Endothelial cell of umbilical vein (primary cell): ENCODE measurements around the gene NQO1. TPM values are rescaled to one million over a fixed set of nuclear protein-coding genes. Genes with fewer than 3 reads are reported as not detected.

ENCODE experiments used
- BruUV-seq: library from RNA; stranded (reverse); fragments of 400-500 nt; replicated peaks from 2 replicates; lab custom pipeline; 2021; lab: Mats Ljungman, UMichigan
- CTCF ChIA-PET: fragments of 300-600, 350-600 bp; sonication (Branson Sonifier 250); formaldehyde crosslinking; loops from one replicate; lab custom pipeline; 2021; ENCODE audit warnings: antibody characterized with exemption, inconsistent platforms; lab: Charles Lee
- POLR2A ChIA-PET: fragments of 300-600, 350-600 bp; sonication (Branson Sonifier 250); formaldehyde crosslinking; loops from one replicate; lab custom pipeline; 2021; ENCODE audit warnings: antibody characterized with exemption, inconsistent platforms; lab: Charles Lee
- DNase-seq: peaks from one replicate; pipeline ENCODE4 v3.0.0-alpha.2; 2011; ENCODE audit warnings: low read depth, low spot score
- FAIRE-seq: peaks from 2 replicates; lab custom pipeline; 2011; peaks lifted over from hg19 to GRCh38; lab: Jason Lieb, UNC
- H2AFZ ChIP-seq: 2 replicates; pipeline ENCODE4 v1.6.0; 2012; ENCODE audit warnings: low read depth, low read length, control low read depth, inconsistent platforms
- H3K27ac ChIP-seq: 2 replicates; pipeline ENCODE4 v1.5.1; 2011; ENCODE audit warnings: low read depth, mild to moderate bottlenecking, control low read depth, low read length, moderate library complexity; ENCODE audit not compliant: insufficient read depth
- H3K27me3 ChIP-seq, 2 experiments: 2 replicates each; pipeline versions ENCODE4 v1.6.0 to v1.6.1; 2011; ENCODE audit warnings: low read length in 2 of 2, mixed read lengths in 1 of 2; ENCODE audit not compliant: control insufficient read depth in 2 of 2, insufficient read depth in 2 of 2
- H3K36me3 ChIP-seq, 2 experiments: 2 replicates in 1 of 2; 3 replicates in 1 of 2; pipeline ENCODE4 v1.5.1; 2011; ENCODE audit warnings: low read length in 2 of 2, mild to moderate bottlenecking in 1 of 2, moderate library complexity in 1 of 2; ENCODE audit not compliant: control insufficient read depth in 2 of 2, insufficient read depth in 2 of 2; ENCODE audit errors: extremely low read depth in 1 of 2
- H3K4me1 ChIP-seq: 3 replicates; pipeline ENCODE4 v1.5.1; 2011; ENCODE audit warnings: mild to moderate bottlenecking, low read length; ENCODE audit not compliant: control insufficient read depth, insufficient read depth; ENCODE audit errors: extremely low read depth
- H3K4me2 ChIP-seq: 2 replicates; pipeline ENCODE4 v1.6.1; 2011; ENCODE audit warnings: low read length, control low read depth, mixed read lengths; ENCODE audit not compliant: insufficient read depth
- H3K4me3 ChIP-seq, 3 experiments: fragments of 200-600 bp in 1 of 3; sonication (generic), shearing (Covaris generic) in 1 of 3; replicated peaks in 1 of 3; 2 replicates each; pipeline ENCODE4 v1.5.1; 2011 to 2016; ENCODE audit warnings: control low read depth in 3 of 3, low read length in 3 of 3, mild to moderate bottlenecking in 2 of 3, inconsistent platforms in 1 of 3, low read depth in 1 of 3, moderate library complexity in 1 of 3; ENCODE audit not compliant: insufficient read depth in 1 of 3
- H3K79me2 ChIP-seq: 2 replicates; pipeline ENCODE4 v1.6.0; 2012; ENCODE audit warnings: low read length, inconsistent platforms; ENCODE audit not compliant: control insufficient read depth, insufficient read depth
- H3K9ac ChIP-seq: replicated peaks from 2 replicates; pipeline ENCODE3; 2011; ENCODE audit warnings: low read length, control low read depth; ENCODE audit not compliant: insufficient read depth; ENCODE audit errors: extremely low read depth
- H3K9me1 ChIP-seq: replicated peaks from 3 replicates; pipeline ENCODE4 v1.6.0; 2011; ENCODE audit warnings: mild to moderate bottlenecking, low read length; ENCODE audit not compliant: control insufficient read depth, insufficient read depth; ENCODE audit errors: extremely low read depth
- H3K9me3 ChIP-seq: replicated peaks from 2 replicates; pipeline ENCODE4 v1.5.1; 2012; ENCODE audit warnings: low read length, inconsistent platforms; ENCODE audit not compliant: control insufficient read depth, insufficient read depth
- H4K20me1 ChIP-seq: replicated peaks from 2 replicates; pipeline ENCODE3; 2011; ENCODE audit warnings: mild to moderate bottlenecking, low read length; ENCODE audit not compliant: control insufficient read depth, insufficient read depth; ENCODE audit errors: extremely low read depth
- CTCF ChIP-seq, 2 donors: IDR thresholded peaks; 1 replicate in 1 of 2; 2 replicates in 1 of 2; pipeline ENCODE4 v1.5.1; 2011; ENCODE audit warnings: low read length in 2 of 2, mild to moderate bottlenecking in 2 of 2, moderate library complexity in 2 of 2, control low read depth in 1 of 2, inconsistent platforms in 1 of 2, low read depth in 1 of 2; ENCODE audit not compliant: insufficient read depth in 1 of 2; ENCODE audit errors: extremely low read depth in 1 of 2
- EZH2 ChIP-seq: IDR thresholded peaks from 2 replicates; pipeline ENCODE4 v1.6.1; 2012; ENCODE audit warnings: borderline replicate concordance, low read depth, mild to moderate bottlenecking, moderate library complexity, low read length, inconsistent platforms; ENCODE audit not compliant: severe bottlenecking
- FOS ChIP-seq: IDR thresholded peaks from 2 replicates; pipeline ENCODE4 v1.6.1; 2011; ENCODE audit warnings: mild to moderate bottlenecking, low read length, moderate library complexity, borderline replicate concordance; ENCODE audit not compliant: insufficient read depth
- GATA2 ChIP-seq: IDR thresholded peaks from 2 replicates; pipeline ENCODE4 v1.7.0; 2011; ENCODE audit warnings: low read depth, mild to moderate bottlenecking, moderate library complexity, mixed read lengths, low read length; ENCODE audit not compliant: insufficient read length, insufficient read depth
- JUN ChIP-seq: IDR thresholded peaks from 2 replicates; pipeline ENCODE4 v1.6.1; 2011; ENCODE audit warnings: borderline replicate concordance, low read depth; ENCODE audit not compliant: insufficient read length, insufficient read depth
- MAX ChIP-seq: IDR thresholded peaks from 2 replicates; pipeline ENCODE4 v1.6.1; 2011; ENCODE audit not compliant: insufficient read depth, insufficient read length
- MYC ChIP-seq: IDR thresholded peaks from one replicate; pipeline ENCODE4 v1.6.1; 2011; ENCODE audit warnings: mild to moderate bottlenecking, low read depth, low read length
- POLR2A ChIP-seq: IDR thresholded peaks from 2 replicates; pipeline ENCODE4 v1.6.1; 2012; ENCODE audit warnings: low read depth, mild to moderate bottlenecking, control low read depth, low read length
- POLR2AphosphoS5 ChIP-seq: IDR thresholded peaks from 2 replicates; pipeline ENCODE4 v1.6.1; 2012; ENCODE audit warnings: low read depth, mild to moderate bottlenecking, control low read depth, low read length, moderate library complexity; ENCODE audit not compliant: insufficient read depth
- dilution Hi-C: fragments of 300-500 bp; cut with MboI; formaldehyde crosslinking; loops from one replicate; pipeline ENCODE4 v1.15.0; 2019; ENCODE audit warnings: low sequenced_read_pairs; ENCODE audit not compliant: extremely low pct_ligation_motif_present
- intact Hi-C: fragments of 100-400 bp; cut with micrococcal nuclease; formaldehyde crosslinking; loops from one replicate; pipeline ENCODE4 v1.10.0; 2022
- polyA plus RNA-seq, 4 experiments: library from polyadenylated mRNA; depleted of rRNA in 3 of 4; stranded (reverse) in 3 of 4; unstranded in 1 of 4; fragments of >200 nt; gene quantifications; 2 replicates each; pipeline versions ENCODE4 v1.2.1 to v1.2.3, GENCODE V29; 2011 to 2012; ENCODE audit warnings: missing spikeins in 1 of 4
- total RNA-seq: library from RNA; stranded (reverse); gene quantifications from 2 replicates; pipeline ENCODE4 v1.2.3, GENCODE V29; 2021

NQO1 gene
- total and polyA plus RNA-seq, 2 donors (not counting 3 experiments of a cell fraction or from before 2014, with no cell fraction given): 257 to 345 TPM

GRCh38 chr16:69724981-69725479 lies 1.3 kb downstream of the NQO1 start:
- Histone ChIP-seq H4K20me1 (no peaks in the 10 kb centered on the region), H2AFZ (no peak overlapping the region), H3K9me1 (no peaks in the 10 kb centered on the region), H3K36me3 (peaks cover 0 to 9% of the 10 kb centered on the region in 2 experiments), H3K4me1 (peaks cover 36% of the 10 kb centered on the region), H3K79me2 (peaks cover 60% of the 10 kb centered on the region), H3K4me3 (peak overlapping the region; percentile 1 to 55 (median 37)), H3K27ac (peak overlapping the region; percentile 8), H3K9ac (peak overlapping the region; percentile 4), H3K27me3 (no peaks in the 10 kb centered on the region), H3K9me3 (no peaks in the 10 kb centered on the region), H3K4me2 (peak overlapping the region; percentile 93)
- DNase-seq: peak; percentile 18
- POLR2A ChIA-PET: no interaction called here
- TF ChIP-seq GATA2 (no peak), POLR2A (no peak), POLR2AphosphoS5 (no peak), FOS (no peak), MYC (no peak), EZH2 (no peak), CTCF (IDR thresholded peaks at IDR 0.05; ENCODE audit: extremely low read depth in 1 of 2, insufficient read depth in 1 of 2, low read depth in 1 of 2, low read length in 2 of 2) (no peak), MAX (no peak), JUN (no peak)
- peak; percentile 86 for FAIRE-seq
- intact Hi-C loops: no loop called here
- CTCF ChIA-PET: interaction anchor here (0.6 to 8.5 kb wide), 4 partner anchors 9 to 30 kb away, joined by 3 to 55 read pairs (median 7); partner anchors contain the start of gene NOB1
- no TSS peak for BruUV-seq
- dilution Hi-C loops: no loop called here
